DND-41 (cell line): ENCODE results near the gene SPATA12.

Experiments used
- ATAC-seq: fragments of 200-7000 bp; cut with Tn5 transposase; 3 replicates; pipeline ENCODE4 v1.9.1; 2021; ENCODE audit warnings: low read depth; ENCODE audit not compliant: insufficient read depth
- DNase-seq: peaks from one replicate; pipeline ENCODE4 v3.0.0-alpha.2; 2020
- H2AFZ ChIP-seq: 2 replicates; pipeline ENCODE4 v1.6.0; 2012; ENCODE audit warnings: low read depth, low read length
- H3K27ac ChIP-seq: 2 replicates; pipeline ENCODE4 v1.5.1; 2012; ENCODE audit warnings: low read length, inconsistent platforms
- H3K27me3 ChIP-seq: fragments of 200-600 bp; sonication (generic); 2 replicates; pipeline ENCODE4 v1.6.0; 2012; ENCODE audit warnings: low read length, mild to moderate bottlenecking, inconsistent platforms; ENCODE audit not compliant: insufficient read depth, poor library complexity
- H3K36me3 ChIP-seq: 2 replicates; pipeline ENCODE4 v1.5.1; 2012; ENCODE audit warnings: low read length, inconsistent platforms; ENCODE audit not compliant: insufficient read depth
- H3K4me1 ChIP-seq: 2 replicates; pipeline ENCODE4 v1.5.1; 2012; ENCODE audit warnings: mild to moderate bottlenecking, low read length; ENCODE audit not compliant: insufficient read depth
- H3K4me2 ChIP-seq: 2 replicates; pipeline ENCODE4 v1.6.0; 2012; ENCODE audit warnings: mild to moderate bottlenecking, moderate library complexity, low read length, inconsistent platforms; ENCODE audit not compliant: insufficient read depth
- H3K4me3 ChIP-seq, 2 experiments: fragments of 200-600 bp in 1 of 2; shearing (Covaris generic) in 1 of 2; 2 replicates each; pipeline ENCODE4 v1.5.1; 2012 to 2016; ENCODE audit warnings: inconsistent platforms in 2 of 2, low read length in 2 of 2, mild to moderate bottlenecking in 2 of 2, low read depth in 1 of 2, moderate library complexity in 1 of 2
- H3K79me2 ChIP-seq: 2 replicates; pipeline ENCODE4 v1.6.0; 2012; ENCODE audit warnings: low read length, inconsistent platforms; ENCODE audit not compliant: insufficient read depth
- H3K9ac ChIP-seq: 2 replicates; pipeline ENCODE4 v1.6.0; 2012; ENCODE audit warnings: low read depth, mild to moderate bottlenecking, inconsistent platforms, low read length, moderate library complexity
- H3K9me3 ChIP-seq: 2 replicates; pipeline ENCODE4 v1.5.1; 2012; ENCODE audit warnings: low read length, moderate library complexity, mild to moderate bottlenecking, inconsistent platforms; ENCODE audit not compliant: insufficient read depth, severe bottlenecking
- H4K20me1 ChIP-seq: 2 replicates; pipeline ENCODE4 v1.6.0; 2012; ENCODE audit warnings: low read length; ENCODE audit not compliant: insufficient read depth
- EZH2 ChIP-seq: IDR thresholded peaks from 3 replicates; pipeline ENCODE4 v1.6.1; 2012; ENCODE audit warnings: borderline replicate concordance, low read depth, mild to moderate bottlenecking, moderate library complexity, low read length, inconsistent platforms; ENCODE audit not compliant: severe bottlenecking
- TF ChIP-seq, protein P1 (sequence below): IDR thresholded peaks from 2 replicates; pipeline ENCODE4 v1.5.1; 2012; ENCODE audit warnings: borderline replicate concordance, low read length, moderate library complexity, mild to moderate bottlenecking; ENCODE audit not compliant: poor library complexity, severe bottlenecking; ENCODE audit errors: extremely low read depth

SPATA12 gene

DNA sequence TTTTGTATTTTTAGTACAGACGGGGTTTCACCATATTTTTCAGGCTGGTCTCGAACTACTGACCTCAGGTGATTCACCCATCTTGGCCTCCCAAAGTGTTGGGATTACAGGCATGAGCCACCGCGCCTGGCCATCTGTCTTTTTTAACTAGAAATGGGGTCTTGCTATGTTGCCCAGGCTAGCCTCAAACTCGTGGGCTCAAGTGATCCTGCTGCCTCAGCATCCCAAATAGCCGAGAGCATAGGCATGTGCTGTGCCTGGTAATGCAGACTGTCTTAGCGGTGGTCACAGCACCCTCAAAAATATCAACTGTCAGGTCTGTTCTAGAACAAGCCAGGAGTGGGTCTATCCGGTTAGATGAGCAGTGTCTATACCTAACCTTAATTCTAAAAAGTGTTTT is 48.2 kb downstream of the SPATA12 start:
- Histone ChIP-seq H3K79me2 (no peaks in the 10 kb centered on the region), H4K20me1 (no peaks in the 10 kb centered on the region), H3K27ac (no peak overlapping the region), H3K27me3 (no peaks in the 10 kb centered on the region), H2AFZ (no peak overlapping the region), H3K36me3 (no peaks in the 10 kb centered on the region), H3K9me3 (no peaks in the 10 kb centered on the region), H3K4me2 (no peak overlapping the region), H3K9ac (no peak overlapping the region), H3K4me3 (no peak overlapping the region), H3K4me1 (no peaks in the 10 kb centered on the region)
- ATAC-seq (no peak), DNase-seq (no peak)
- TF ChIP-seq EZH2, result no peak
- TF ChIP-seq, protein P1, sequence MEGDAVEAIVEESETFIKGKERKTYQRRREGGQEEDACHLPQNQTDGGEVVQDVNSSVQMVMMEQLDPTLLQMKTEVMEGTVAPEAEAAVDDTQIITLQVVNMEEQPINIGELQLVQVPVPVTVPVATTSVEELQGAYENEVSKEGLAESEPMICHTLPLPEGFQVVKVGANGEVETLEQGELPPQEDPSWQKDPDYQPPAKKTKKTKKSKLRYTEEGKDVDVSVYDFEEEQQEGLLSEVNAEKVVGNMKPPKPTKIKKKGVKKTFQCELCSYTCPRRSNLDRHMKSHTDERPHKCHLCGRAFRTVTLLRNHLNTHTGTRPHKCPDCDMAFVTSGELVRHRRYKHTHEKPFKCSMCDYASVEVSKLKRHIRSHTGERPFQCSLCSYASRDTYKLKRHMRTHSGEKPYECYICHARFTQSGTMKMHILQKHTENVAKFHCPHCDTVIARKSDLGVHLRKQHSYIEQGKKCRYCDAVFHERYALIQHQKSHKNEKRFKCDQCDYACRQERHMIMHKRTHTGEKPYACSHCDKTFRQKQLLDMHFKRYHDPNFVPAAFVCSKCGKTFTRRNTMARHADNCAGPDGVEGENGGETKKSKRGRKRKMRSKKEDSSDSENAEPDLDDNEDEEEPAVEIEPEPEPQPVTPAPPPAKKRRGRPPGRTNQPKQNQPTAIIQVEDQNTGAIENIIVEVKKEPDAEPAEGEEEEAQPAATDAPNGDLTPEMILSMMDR, result no peak

GRCh38 chr3:57109437-57110199 is 49.2 kb downstream of the SPATA12 start:
- Histone ChIP-seq H3K9me3 (no peaks in the 10 kb centered on the region), H3K4me3 (no peak overlapping the region), H3K4me1 (no peaks in the 10 kb centered on the region), H3K4me2 (no peak overlapping the region), H3K27me3 (peaks cover 5% of the 10 kb centered on the region), H3K9ac (no peak overlapping the region), H2AFZ (no peak overlapping the region), H3K79me2 (no peaks in the 10 kb centered on the region), H3K27ac (no peak overlapping the region), H4K20me1 (no peaks in the 10 kb centered on the region), H3K36me3 (no peaks in the 10 kb centered on the region)
- DNase-seq, result no peak
- no peak for TF ChIP-seq EZH2
- TF ChIP-seq, protein P1, result no peak
- no peak for ATAC-seq

- no peak overlapping the region for H3K4me2 ChIP-seq
- H2AFZ ChIP-seq, result no peak overlapping the region
- no peak overlapping the region for H3K9ac ChIP-seq
- TF ChIP-seq, protein P1, result no peak
- no peak for TF ChIP-seq EZH2
- no peak overlapping the region for H3K4me3 ChIP-seq
- H4K20me1 ChIP-seq, result no peaks in the 10 kb centered on the region
- no peak overlapping the region for H3K27ac ChIP-seq
- peaks cover 5% of the 10 kb centered on the region for H3K27me3 ChIP-seq
- DNase-seq, result no peak
- H3K36me3 ChIP-seq, result no peaks in the 10 kb centered on the region
- H3K4me1 ChIP-seq, result no peaks in the 10 kb centered on the region
- no peak for ATAC-seq
- H3K9me3 ChIP-seq, result no peaks in the 10 kb centered on the region
- H3K79me2 ChIP-seq, result no peaks in the 10 kb centered on the region
Measured at GRCh38 chr3:57110214-57110613, 49.8 kb downstream of the SPATA12 start.

GRCh38 chr3:57110798-57111197 is 50.3 kb downstream of the SPATA12 start:
- H3K9ac ChIP-seq, result no peak overlapping the region
- H3K4me2 ChIP-seq, result no peak overlapping the region
- H4K20me1 ChIP-seq, result no peaks in the 10 kb centered on the region
- H3K79me2 ChIP-seq, result no peaks in the 10 kb centered on the region
- H3K27me3 ChIP-seq, result peaks cover 5% of the 10 kb centered on the region
- TF ChIP-seq, protein P1, result no peak
- TF ChIP-seq EZH2, result no peak
- H3K4me1 ChIP-seq, result no peaks in the 10 kb centered on the region
- ATAC-seq (no peak), DNase-seq (no peak)
- H3K27ac ChIP-seq, result no peak overlapping the region
- H2AFZ ChIP-seq, result no peak overlapping the region
- H3K36me3 ChIP-seq, result no peaks in the 10 kb centered on the region
- no peak overlapping the region for H3K4me3 ChIP-seq
- no peaks in the 10 kb centered on the region for H3K9me3 ChIP-seq
